Panc1 (cell line): ENCODE results near the gene GRID2IP.

ENCODE experiments used
- TF ChIP-seq, protein P1 (sequence below): fragments of 450-650 bp; IDR thresholded peaks from 2 replicates; pipeline ENCODE4 v1.5.1; 2017; ENCODE audit warnings: mild to moderate bottlenecking
- TF ChIP-seq, protein P2 (sequence below), 2 experiments: IDR thresholded peaks; 2 replicates each; pipeline ENCODE4 v1.6.1; 2011 to 2012; ENCODE audit warnings: low read depth in 2 of 2, control low read depth in 1 of 2, low read length in 1 of 2, mild to moderate bottlenecking in 1 of 2, moderate library complexity in 1 of 2; ENCODE audit not compliant: insufficient read depth in 1 of 2

DNA sequence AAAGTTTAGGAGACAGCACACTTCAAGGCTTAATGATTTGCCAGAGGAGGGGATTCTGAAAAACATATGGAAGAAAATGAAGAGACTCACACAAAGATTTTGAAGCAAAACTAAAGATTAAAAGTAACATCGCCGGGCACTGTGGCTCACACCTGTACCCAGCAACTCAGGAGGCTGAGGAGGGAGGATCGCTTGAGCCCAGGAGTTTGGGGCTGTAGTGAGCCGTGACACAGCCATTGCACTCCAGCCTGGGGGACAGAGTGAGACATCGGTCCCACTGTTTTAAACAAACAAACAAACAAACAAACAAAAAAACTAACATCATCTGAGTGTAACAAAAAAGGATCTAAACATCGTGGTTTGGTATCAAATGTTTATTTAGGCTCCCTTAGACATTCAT is 69.8 kb downstream of the GRID2IP start:
- TF ChIP-seq, protein P1, sequence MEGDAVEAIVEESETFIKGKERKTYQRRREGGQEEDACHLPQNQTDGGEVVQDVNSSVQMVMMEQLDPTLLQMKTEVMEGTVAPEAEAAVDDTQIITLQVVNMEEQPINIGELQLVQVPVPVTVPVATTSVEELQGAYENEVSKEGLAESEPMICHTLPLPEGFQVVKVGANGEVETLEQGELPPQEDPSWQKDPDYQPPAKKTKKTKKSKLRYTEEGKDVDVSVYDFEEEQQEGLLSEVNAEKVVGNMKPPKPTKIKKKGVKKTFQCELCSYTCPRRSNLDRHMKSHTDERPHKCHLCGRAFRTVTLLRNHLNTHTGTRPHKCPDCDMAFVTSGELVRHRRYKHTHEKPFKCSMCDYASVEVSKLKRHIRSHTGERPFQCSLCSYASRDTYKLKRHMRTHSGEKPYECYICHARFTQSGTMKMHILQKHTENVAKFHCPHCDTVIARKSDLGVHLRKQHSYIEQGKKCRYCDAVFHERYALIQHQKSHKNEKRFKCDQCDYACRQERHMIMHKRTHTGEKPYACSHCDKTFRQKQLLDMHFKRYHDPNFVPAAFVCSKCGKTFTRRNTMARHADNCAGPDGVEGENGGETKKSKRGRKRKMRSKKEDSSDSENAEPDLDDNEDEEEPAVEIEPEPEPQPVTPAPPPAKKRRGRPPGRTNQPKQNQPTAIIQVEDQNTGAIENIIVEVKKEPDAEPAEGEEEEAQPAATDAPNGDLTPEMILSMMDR: no peak
- TF ChIP-seq, protein P2, sequence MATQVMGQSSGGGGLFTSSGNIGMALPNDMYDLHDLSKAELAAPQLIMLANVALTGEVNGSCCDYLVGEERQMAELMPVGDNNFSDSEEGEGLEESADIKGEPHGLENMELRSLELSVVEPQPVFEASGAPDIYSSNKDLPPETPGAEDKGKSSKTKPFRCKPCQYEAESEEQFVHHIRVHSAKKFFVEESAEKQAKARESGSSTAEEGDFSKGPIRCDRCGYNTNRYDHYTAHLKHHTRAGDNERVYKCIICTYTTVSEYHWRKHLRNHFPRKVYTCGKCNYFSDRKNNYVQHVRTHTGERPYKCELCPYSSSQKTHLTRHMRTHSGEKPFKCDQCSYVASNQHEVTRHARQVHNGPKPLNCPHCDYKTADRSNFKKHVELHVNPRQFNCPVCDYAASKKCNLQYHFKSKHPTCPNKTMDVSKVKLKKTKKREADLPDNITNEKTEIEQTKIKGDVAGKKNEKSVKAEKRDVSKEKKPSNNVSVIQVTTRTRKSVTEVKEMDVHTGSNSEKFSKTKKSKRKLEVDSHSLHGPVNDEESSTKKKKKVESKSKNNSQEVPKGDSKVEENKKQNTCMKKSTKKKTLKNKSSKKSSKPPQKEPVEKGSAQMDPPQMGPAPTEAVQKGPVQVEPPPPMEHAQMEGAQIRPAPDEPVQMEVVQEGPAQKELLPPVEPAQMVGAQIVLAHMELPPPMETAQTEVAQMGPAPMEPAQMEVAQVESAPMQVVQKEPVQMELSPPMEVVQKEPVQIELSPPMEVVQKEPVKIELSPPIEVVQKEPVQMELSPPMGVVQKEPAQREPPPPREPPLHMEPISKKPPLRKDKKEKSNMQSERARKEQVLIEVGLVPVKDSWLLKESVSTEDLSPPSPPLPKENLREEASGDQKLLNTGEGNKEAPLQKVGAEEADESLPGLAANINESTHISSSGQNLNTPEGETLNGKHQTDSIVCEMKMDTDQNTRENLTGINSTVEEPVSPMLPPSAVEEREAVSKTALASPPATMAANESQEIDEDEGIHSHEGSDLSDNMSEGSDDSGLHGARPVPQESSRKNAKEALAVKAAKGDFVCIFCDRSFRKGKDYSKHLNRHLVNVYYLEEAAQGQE (IDR thresholded peaks at IDR 0.05; ENCODE audit: insufficient read depth in 1 of 2, low read depth in 2 of 2, low read length in 1 of 2): no peak
